ENCODE data around the gene TAP1. TPM values are rescaled to one million over a fixed set of nuclear protein-coding genes. Genes with fewer than 3 reads are reported as not detected.

Gene TAP1
- total and polyA plus RNA-seq, 10 of the 15 experiments (the other 5 are each of a cell fraction or from before 2014, with no cell fraction given), result 33.4 to 249 (median 169) TPM

DNA sequence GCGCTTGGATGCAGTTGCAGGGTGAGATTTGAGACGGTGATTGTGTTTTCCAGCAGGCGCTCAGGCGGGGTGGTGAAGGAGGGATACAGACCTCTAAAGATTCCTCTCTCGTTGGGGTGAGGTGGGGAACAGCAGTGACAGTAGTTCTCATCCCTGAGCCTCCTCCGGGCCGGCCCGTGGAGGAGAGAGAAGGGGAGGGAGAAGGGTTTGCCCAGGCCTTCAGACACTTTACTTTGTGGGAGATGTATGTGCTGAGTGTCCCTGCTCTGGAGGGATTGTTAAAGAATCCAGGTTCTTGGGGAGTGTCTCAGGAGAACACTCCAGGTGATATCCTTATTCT, 41.5 kb upstream of the TAP1 start:
- FAIRE-seq, result no peak
- SMC1A ChIA-PET (ENCODE audit: uncharacterized antibody, unreplicated experiment), result interaction anchor here (1.1 to 6.7 kb wide), 17 partner anchors 23 to 98 kb away, joined by 3 to 51 read pairs (median 5); partner anchors contain the start of genes HLA-DMA and HLA-DMB
- Histone ChIP-seq H3K9me3 (replicated peaks; ENCODE audit: control insufficient read depth, insufficient read depth, low read length) (no peaks in the 10 kb centered on the region), H3K36me3 (ENCODE audit: control insufficient read depth in 2 of 2, insufficient read depth in 2 of 2, low read length in 1 of 2) (no peaks in the 10 kb centered on the region), H3K4me1 (ENCODE audit: control insufficient read depth, insufficient read depth, low read length) (peaks cover 12% of the 10 kb centered on the region), H3K4me3 (peak overlapping the region; percentile 81), H3K9ac (ENCODE audit: control insufficient read depth, insufficient read depth, low read length) (peak overlapping the region; percentile 88), H3K27me3 (replicated peaks in 1 of 2; ENCODE audit: control insufficient read depth in 2 of 2, insufficient read depth in 2 of 2, low read length in 1 of 2) (no peaks in the 10 kb centered on the region), H3K79me2 (ENCODE audit: control insufficient read depth, insufficient read depth, low read length) (peaks cover 28% of the 10 kb centered on the region), H4K20me1 (ENCODE audit: control insufficient read depth, insufficient read depth) (no peaks in the 10 kb centered on the region), H3K4me2 (ENCODE audit: control insufficient read depth, insufficient read depth) (peak overlapping the region; percentile 63), H2AFZ (ENCODE audit: control insufficient read depth, low read depth, low read length) (peak overlapping the region; percentile 90), H3K27ac (ENCODE audit: control insufficient read depth, insufficient read depth) (peak overlapping the region; percentile 90)
- peak; percentile 42 for ATAC-seq
- TF ChIP-seq, protein P1, sequence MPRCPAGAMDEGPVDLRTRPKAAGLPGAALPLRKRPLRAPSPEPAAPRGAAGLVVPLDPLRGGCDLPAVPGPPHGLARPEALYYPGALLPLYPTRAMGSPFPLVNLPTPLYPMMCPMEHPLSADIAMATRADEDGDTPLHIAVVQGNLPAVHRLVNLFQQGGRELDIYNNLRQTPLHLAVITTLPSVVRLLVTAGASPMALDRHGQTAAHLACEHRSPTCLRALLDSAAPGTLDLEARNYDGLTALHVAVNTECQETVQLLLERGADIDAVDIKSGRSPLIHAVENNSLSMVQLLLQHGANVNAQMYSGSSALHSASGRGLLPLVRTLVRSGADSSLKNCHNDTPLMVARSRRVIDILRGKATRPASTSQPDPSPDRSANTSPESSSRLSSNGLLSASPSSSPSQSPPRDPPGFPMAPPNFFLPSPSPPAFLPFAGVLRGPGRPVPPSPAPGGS (IDR thresholded peaks at IDR 0.05; ENCODE audit: borderline replicate concordance, insufficient read depth, low read depth, low read length, poor library complexity, severe bottlenecking), result no peak
- TF ChIP-seq, protein P2, sequence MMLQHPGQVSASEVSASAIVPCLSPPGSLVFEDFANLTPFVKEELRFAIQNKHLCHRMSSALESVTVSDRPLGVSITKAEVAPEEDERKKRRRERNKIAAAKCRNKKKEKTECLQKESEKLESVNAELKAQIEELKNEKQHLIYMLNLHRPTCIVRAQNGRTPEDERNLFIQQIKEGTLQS (IDR thresholded peaks at IDR 0.05; ENCODE audit: borderline replicate concordance, extremely low read depth, low read depth, low read length), result no peak
- TF ChIP-seq, protein P3, sequence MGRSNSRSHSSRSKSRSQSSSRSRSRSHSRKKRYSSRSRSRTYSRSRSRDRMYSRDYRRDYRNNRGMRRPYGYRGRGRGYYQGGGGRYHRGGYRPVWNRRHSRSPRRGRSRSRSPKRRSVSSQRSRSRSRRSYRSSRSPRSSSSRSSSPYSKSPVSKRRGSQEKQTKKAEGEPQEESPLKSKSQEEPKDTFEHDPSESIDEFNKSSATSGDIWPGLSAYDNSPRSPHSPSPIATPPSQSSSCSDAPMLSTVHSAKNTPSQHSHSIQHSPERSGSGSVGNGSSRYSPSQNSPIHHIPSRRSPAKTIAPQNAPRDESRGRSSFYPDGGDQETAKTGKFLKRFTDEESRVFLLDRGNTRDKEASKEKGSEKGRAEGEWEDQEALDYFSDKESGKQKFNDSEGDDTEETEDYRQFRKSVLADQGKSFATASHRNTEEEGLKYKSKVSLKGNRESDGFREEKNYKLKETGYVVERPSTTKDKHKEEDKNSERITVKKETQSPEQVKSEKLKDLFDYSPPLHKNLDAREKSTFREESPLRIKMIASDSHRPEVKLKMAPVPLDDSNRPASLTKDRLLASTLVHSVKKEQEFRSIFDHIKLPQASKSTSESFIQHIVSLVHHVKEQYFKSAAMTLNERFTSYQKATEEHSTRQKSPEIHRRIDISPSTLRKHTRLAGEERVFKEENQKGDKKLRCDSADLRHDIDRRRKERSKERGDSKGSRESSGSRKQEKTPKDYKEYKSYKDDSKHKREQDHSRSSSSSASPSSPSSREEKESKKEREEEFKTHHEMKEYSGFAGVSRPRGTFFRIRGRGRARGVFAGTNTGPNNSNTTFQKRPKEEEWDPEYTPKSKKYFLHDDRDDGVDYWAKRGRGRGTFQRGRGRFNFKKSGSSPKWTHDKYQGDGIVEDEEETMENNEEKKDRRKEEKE (IDR thresholded peaks at IDR 0.05), result no peak
- TF ChIP-seq BCL11A (IDR thresholded peaks at IDR 0.05; ENCODE audit: low read depth, low read length) (no peak), PAX5 (IDR thresholded peaks at IDR 0.05; ENCODE audit: borderline replicate concordance, low read depth, low read length) (no peak), KDM1A (IDR thresholded peaks at IDR 0.05; ENCODE audit: borderline replicate concordance) (no peak), KAT2A (conservative IDR thresholded peaks at IDR 0.05; ENCODE audit: control insufficient read depth, low read depth, low read length) (no peak), SMARCA5 (IDR thresholded peaks at IDR 0.05) (no peak), YBX1 (IDR thresholded peaks at IDR 0.05) (no peak), CHD1 (IDR thresholded peaks at IDR 0.05; ENCODE audit: low read depth, low read length) (no peak), TAF1 (IDR thresholded peaks at IDR 0.05; ENCODE audit: borderline replicate concordance, low read depth, low read length) (no peak), SREBF2 (IDR thresholded peaks at IDR 0.05; ENCODE audit: low read length) (no peak), ZZZ3 (IDR thresholded peaks at IDR 0.05; ENCODE audit: control insufficient read depth, insufficient read length, low read depth) (no peak), NBN (IDR thresholded peaks at IDR 0.05) (no peak), MXI1 (IDR thresholded peaks at IDR 0.05; ENCODE audit: low read depth, low read length) (no peak), CBX5 (IDR thresholded peaks at IDR 0.05; ENCODE audit: low read depth) (no peak)
- TF ChIP-seq, protein P4, sequence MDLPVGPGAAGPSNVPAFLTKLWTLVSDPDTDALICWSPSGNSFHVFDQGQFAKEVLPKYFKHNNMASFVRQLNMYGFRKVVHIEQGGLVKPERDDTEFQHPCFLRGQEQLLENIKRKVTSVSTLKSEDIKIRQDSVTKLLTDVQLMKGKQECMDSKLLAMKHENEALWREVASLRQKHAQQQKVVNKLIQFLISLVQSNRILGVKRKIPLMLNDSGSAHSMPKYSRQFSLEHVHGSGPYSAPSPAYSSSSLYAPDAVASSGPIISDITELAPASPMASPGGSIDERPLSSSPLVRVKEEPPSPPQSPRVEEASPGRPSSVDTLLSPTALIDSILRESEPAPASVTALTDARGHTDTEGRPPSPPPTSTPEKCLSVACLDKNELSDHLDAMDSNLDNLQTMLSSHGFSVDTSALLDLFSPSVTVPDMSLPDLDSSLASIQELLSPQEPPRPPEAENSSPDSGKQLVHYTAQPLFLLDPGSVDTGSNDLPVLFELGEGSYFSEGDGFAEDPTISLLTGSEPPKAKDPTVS (IDR thresholded peaks at IDR 0.05; ENCODE audit: low read depth, low read length), result no peak
- intact Hi-C loops (cut with micrococcal nuclease; ENCODE audit: unreplicated experiment) (no loop called here), in situ Hi-C loops (cut with MboI) (no loop called here)
- RAD21 ChIA-PET (ENCODE audit: unreplicated experiment), result interaction anchor here (0.6 to 5.0 kb wide), 17 partner anchors 9 to 470 kb away, joined by 3 to 34 read pairs (median 4); partner anchors contain the start of genes HLA-DMA, HLA-DMB, HLA-DPB1 and PSMB9
- CTCF ChIA-PET, result interaction anchor here (0.7 to 5.2 kb wide), 12 partner anchors 8 to 302 kb away, joined by 3 to 61 read pairs (median 7); partner anchors contain the start of genes HLA-DMA and TAP2
- POLR2A ChIA-PET, result interaction anchor here (0.9 to 3.3 kb wide), 15 partner anchors 9 to 181 kb away, joined by 3 to 23 read pairs (median 4); partner anchors contain the start of genes HLA-DMA, HLA-DMB, HLA-DPA1 and HLA-DPB1
- TSS peak; percentile 61 for BruUV-seq (replicated peaks)
- WGBS (ENCODE audit: insufficient coverage, insufficient replicate concordance, low lambda C conversion rate, missing lambda C conversion rate), result 0% methylated on average over 7 of the region's 8 CpGs
- no peak for DNase-seq (ENCODE audit: low read depth, low spot score)
